ENCODE data around the gene ZBTB12.

Gene ZBTB12

DNA sequence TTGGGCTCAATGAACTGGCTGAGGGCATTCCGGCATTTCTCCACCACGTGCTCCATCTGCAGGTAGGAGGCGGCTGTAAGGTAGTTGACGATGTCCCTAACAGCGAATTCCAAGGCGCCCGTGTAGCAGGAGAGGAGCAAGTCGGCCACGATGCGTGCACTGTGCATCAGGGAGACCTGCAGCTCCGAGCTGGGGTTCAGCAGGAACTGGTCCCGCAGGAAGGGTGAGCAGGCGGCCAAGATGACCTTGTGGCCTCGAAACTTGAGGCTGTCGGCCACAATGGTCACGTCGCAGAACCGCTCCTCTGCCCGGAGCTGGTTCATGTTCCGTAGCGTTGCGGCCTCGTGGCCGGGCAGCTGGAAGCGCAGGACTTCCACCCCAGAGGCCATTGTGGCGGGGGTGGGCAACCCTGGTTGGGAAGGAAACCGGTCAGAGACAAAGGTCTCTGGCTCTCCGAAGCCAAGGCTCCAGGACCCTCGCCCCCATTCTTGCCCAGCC is 920 bp downstream of the ZBTB12 start:
- TF ChIP-seq, protein P1, sequence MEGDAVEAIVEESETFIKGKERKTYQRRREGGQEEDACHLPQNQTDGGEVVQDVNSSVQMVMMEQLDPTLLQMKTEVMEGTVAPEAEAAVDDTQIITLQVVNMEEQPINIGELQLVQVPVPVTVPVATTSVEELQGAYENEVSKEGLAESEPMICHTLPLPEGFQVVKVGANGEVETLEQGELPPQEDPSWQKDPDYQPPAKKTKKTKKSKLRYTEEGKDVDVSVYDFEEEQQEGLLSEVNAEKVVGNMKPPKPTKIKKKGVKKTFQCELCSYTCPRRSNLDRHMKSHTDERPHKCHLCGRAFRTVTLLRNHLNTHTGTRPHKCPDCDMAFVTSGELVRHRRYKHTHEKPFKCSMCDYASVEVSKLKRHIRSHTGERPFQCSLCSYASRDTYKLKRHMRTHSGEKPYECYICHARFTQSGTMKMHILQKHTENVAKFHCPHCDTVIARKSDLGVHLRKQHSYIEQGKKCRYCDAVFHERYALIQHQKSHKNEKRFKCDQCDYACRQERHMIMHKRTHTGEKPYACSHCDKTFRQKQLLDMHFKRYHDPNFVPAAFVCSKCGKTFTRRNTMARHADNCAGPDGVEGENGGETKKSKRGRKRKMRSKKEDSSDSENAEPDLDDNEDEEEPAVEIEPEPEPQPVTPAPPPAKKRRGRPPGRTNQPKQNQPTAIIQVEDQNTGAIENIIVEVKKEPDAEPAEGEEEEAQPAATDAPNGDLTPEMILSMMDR (IDR thresholded peaks at IDR 0.05; ENCODE audit: low read depth, low read length), result no peak
- no peak for TF ChIP-seq EZH2phosphoT487 (IDR thresholded peaks at IDR 0.05; ENCODE audit: low read depth)
- H3K79me2 ChIP-seq (ENCODE audit: low read length), result peaks cover 23% of the 10 kb centered on the region
- H2AFZ ChIP-seq (ENCODE audit: low read depth, low read length), result no peak overlapping the region
- H3K27me3 ChIP-seq (ENCODE audit: low read depth, low read length), result 0 out of 2 replicates have a peak, but pooled peaks cover 4% of the 10 kb centered on the region
- H4K20me1 ChIP-seq (ENCODE audit: insufficient read depth, low read length), result peaks cover 3% of the 10 kb centered on the region; the same call in 1 of the 2 replicates
- peak overlapping the region; percentile 60 for H3K9ac ChIP-seq (ENCODE audit: low read length)
- H3K36me3 ChIP-seq (replicated peaks; ENCODE audit: low read depth, low read length), result no peaks in the 10 kb centered on the region
- no peaks in the 10 kb centered on the region for H3K9me3 ChIP-seq (ENCODE audit: insufficient read depth, low read length)
- H3K4me2 ChIP-seq (ENCODE audit: low read length), result peak overlapping the region; percentile 84
- no peak overlapping the region for H3K27ac ChIP-seq (ENCODE audit: low read length)
- H3K4me3 ChIP-seq (ENCODE audit: low read length), result peak overlapping the region; percentile 87
- peaks cover 30% of the 10 kb centered on the region for H3K4me1 ChIP-seq (ENCODE audit: low read length)

DNA sequence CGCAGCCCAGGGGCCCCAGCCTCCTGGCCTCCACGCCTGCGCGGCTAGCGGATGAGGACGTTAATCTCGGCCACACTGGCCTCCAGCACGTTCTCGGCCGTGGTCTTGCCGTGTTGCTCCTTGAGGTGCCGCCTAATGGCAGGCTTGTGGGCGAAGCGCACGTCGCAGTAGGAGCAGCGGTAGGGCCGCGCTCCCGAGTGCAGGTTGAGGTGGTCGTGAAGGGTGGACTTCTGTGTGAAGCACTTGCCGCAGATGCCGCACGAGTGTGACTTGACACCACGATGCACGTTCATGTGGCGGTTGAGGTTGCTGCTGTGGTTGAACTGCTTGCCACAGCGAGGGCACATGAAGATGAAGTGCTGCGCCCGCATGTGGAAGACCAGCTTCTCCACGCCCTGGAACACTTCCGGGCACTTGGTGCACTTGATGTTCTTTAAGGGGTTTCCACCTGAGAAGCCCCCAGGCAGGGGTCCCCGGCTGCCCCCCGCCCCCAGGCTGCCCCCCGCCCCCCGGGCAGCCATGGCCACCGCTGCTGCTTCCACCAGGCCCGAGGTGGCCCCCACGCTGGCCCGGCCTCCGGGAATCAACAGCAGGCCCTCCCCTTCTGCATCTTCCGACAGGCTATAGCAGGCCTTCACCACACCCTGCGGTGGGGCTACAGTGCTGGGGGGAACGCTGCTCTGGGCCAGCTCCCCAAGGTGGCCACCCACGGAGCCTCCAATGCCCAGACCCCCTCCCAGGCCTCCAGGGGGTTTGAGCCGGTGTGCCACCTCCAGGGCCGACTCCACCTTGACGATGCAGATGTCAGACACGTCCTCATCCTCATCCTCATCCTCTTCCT is 1.8 kb downstream of the ZBTB12 start:
- TF ChIP-seq, protein P1 (IDR thresholded peaks at IDR 0.05; ENCODE audit: low read depth, low read length), result no peak
- H3K4me3 ChIP-seq (ENCODE audit: low read length), result no peak overlapping the region
- peaks cover 3% of the 10 kb centered on the region; the same call in 1 of the 2 replicates for H4K20me1 ChIP-seq (ENCODE audit: insufficient read depth, low read length)
- no peak overlapping the region for H3K27ac ChIP-seq (ENCODE audit: low read length)
- no peaks in the 10 kb centered on the region for H3K36me3 ChIP-seq (replicated peaks; ENCODE audit: low read depth, low read length)
- H3K4me2 ChIP-seq (ENCODE audit: low read length), result no peak overlapping the region
- no peak overlapping the region for H3K9ac ChIP-seq (ENCODE audit: low read length)
- H3K9me3 ChIP-seq (ENCODE audit: insufficient read depth, low read length), result no peaks in the 10 kb centered on the region
- peaks cover 23% of the 10 kb centered on the region for H3K79me2 ChIP-seq (ENCODE audit: low read length)
- H3K27me3 ChIP-seq (ENCODE audit: low read depth, low read length), result 0 out of 2 replicates have a peak, but pooled peaks cover 4% of the 10 kb centered on the region
- H3K4me1 ChIP-seq (ENCODE audit: low read length), result peaks cover 30% of the 10 kb centered on the region
- H2AFZ ChIP-seq (ENCODE audit: low read depth, low read length), result no peak overlapping the region

DNA sequence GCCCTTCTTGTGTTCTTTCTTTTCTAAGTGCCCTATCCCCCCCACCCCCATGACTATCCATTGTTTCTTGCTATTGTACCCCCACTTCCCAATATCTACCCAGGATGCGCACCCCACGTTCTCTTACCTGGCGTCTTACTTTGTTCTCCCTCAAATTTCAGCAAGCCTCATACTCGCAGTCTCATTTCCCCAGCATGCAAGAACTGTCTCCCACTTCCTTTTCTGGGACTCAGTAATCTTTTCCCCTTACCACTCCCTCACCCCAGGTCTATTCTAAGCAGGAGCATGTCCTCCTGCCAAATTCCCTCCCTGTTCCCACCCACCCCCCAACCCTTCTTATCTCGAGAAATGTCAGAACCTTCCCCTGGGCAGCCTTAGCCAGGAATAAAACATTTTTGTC is 2.7 kb downstream of the ZBTB12 start:
- Histone ChIP-seq H3K9me3 (ENCODE audit: insufficient read depth, low read length) (no peaks in the 10 kb centered on the region), H3K4me2 (ENCODE audit: low read length) (peak overlapping the region; percentile 95; the same call in 1 of the 2 replicates), H3K4me3 (ENCODE audit: low read length) (0 out of 2 replicates have a peak overlapping the region, but pooled peaks have one; percentile 99), H3K79me2 (ENCODE audit: low read length) (peaks cover 23% of the 10 kb centered on the region), H4K20me1 (ENCODE audit: insufficient read depth, low read length) (peaks cover 3% of the 10 kb centered on the region; the same call in 1 of the 2 replicates), H3K4me1 (ENCODE audit: low read length) (peaks cover 30% of the 10 kb centered on the region), H2AFZ (ENCODE audit: low read depth, low read length) (no peak overlapping the region), H3K27ac (ENCODE audit: low read length) (peak overlapping the region; percentile 35), H3K9ac (ENCODE audit: low read length) (0 out of 2 replicates have a peak overlapping the region, but pooled peaks have one; percentile 90), H3K27me3 (ENCODE audit: low read depth, low read length) (no peaks in the 10 kb centered on the region), H3K36me3 (replicated peaks; ENCODE audit: low read depth, low read length) (peaks cover 3% of the 10 kb centered on the region)
- no peak for TF ChIP-seq EZH2phosphoT487 (IDR thresholded peaks at IDR 0.05; ENCODE audit: low read depth)
- TF ChIP-seq, protein P1 (IDR thresholded peaks at IDR 0.05; ENCODE audit: low read depth, low read length), result no peak

DNA sequence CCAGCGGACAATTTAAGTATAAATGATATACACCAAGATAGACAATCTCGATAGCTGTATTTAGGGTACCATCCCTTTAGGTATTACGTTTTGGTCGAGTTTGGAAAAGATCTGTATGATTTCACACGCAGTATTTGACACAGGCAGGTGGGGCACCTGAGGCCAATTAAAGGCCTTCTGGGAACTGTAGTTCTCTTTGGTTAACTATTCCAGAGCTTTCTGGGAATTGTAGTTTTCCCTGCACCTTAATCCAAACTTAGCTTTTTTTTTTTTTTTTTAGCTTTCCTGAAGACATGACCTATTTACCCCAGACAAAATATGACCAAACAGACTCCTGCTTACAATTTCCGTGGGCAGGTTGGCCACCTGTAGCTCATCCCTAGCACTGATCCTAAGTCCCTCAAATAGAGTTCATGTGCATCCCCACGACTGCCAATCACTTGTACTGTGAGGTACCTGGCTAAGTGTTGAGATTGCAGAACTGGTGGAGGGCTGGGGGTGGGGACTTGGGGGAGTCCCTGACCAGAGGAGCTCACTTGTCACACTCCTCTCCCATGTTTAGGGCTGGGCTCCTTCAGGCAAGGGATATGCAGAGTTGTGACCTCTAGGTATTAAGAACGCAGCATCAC is 3.4 kb downstream of the ZBTB12 start:
- Histone ChIP-seq H3K9me3 (ENCODE audit: insufficient read depth, low read length) (no peaks in the 10 kb centered on the region), H3K27ac (ENCODE audit: low read length) (peak overlapping the region; percentile 71), H3K9ac (ENCODE audit: low read length) (peak overlapping the region; percentile 90), H3K27me3 (ENCODE audit: low read depth, low read length) (no peaks in the 10 kb centered on the region), H3K4me2 (ENCODE audit: low read length) (peak overlapping the region; percentile 95), H2AFZ (ENCODE audit: low read depth, low read length) (no peak overlapping the region), H3K4me1 (ENCODE audit: low read length) (peaks cover 30% of the 10 kb centered on the region), H4K20me1 (ENCODE audit: insufficient read depth, low read length) (peaks cover 3% of the 10 kb centered on the region; the same call in 1 of the 2 replicates), H3K79me2 (ENCODE audit: low read length) (peaks cover 23% of the 10 kb centered on the region), H3K4me3 (ENCODE audit: low read length) (peak overlapping the region; percentile 99), H3K36me3 (replicated peaks; ENCODE audit: low read depth, low read length) (peaks cover 3% of the 10 kb centered on the region)
- TF ChIP-seq, protein P1 (IDR thresholded peaks at IDR 0.05; ENCODE audit: low read depth, low read length), result no peak
- TF ChIP-seq EZH2phosphoT487 (IDR thresholded peaks at IDR 0.05; ENCODE audit: low read depth), result no peak

All from OCI-LY3 (cell line).